ENCODE measurements around the gene PHYKPL. TPM values are rescaled to one million over a fixed set of nuclear protein-coding genes. Genes with fewer than 3 reads are reported as not detected.
A peak's percentile ranks its signal among the peaks of the same experiment; 100 is the strongest.

PHYKPL gene
- total RNA-seq, 1 experiment from 2014 or later, result 78.2 TPM

- Histone ChIP-seq H3K4me1 (no peaks in the 10 kb centered on the region), H3K4me3 (ENCODE audit: low read depth, low read length) (no peak overlapping the region), H3K27me3 (replicated peaks; ENCODE audit: control insufficient read depth, insufficient read depth, low read length) (no peaks in the 10 kb centered on the region; the same call in 1 of the 2 replicates), H3K36me3 (ENCODE audit: control insufficient read depth, insufficient read depth, low read length) (no peaks in the 10 kb centered on the region), H3K9me3 (no peaks in the 10 kb centered on the region)
- no TSS peak for BruUV-seq (replicated peaks)
- ChIA-PET POLR2A (no interaction called here), CTCF (no interaction called here)
- DNase-seq, result no peak
- no peaks in the 10 kb centered on the region for H3K9me3 Mint-ChIP-seq (ENCODE audit: unreplicated experiment)
- no peaks in the 10 kb centered on the region for H3K36me3 Mint-ChIP-seq (ENCODE audit: insufficient read depth, unreplicated experiment)
- TF ChIP-seq, protein P1, sequence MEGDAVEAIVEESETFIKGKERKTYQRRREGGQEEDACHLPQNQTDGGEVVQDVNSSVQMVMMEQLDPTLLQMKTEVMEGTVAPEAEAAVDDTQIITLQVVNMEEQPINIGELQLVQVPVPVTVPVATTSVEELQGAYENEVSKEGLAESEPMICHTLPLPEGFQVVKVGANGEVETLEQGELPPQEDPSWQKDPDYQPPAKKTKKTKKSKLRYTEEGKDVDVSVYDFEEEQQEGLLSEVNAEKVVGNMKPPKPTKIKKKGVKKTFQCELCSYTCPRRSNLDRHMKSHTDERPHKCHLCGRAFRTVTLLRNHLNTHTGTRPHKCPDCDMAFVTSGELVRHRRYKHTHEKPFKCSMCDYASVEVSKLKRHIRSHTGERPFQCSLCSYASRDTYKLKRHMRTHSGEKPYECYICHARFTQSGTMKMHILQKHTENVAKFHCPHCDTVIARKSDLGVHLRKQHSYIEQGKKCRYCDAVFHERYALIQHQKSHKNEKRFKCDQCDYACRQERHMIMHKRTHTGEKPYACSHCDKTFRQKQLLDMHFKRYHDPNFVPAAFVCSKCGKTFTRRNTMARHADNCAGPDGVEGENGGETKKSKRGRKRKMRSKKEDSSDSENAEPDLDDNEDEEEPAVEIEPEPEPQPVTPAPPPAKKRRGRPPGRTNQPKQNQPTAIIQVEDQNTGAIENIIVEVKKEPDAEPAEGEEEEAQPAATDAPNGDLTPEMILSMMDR (IDR thresholded peaks at IDR 0.05; ENCODE audit: insufficient read depth in 1 of 2, low read depth in 1 of 2, low read length in 1 of 2, severe bottlenecking in 1 of 2, unreplicated experiment in 1 of 2), result no peak
- H3K4me3 Mint-ChIP-seq (ENCODE audit: unreplicated experiment), result no peak overlapping the region
- intact Hi-C loops (cut with micrococcal nuclease; ENCODE audit: unreplicated experiment), result no loop called here
- H3K4me1 Mint-ChIP-seq (ENCODE audit: low read depth, unreplicated experiment), result no peaks in the 10 kb centered on the region
- no peak overlapping the region for H3K27ac Mint-ChIP-seq (ENCODE audit: unreplicated experiment)
- no peaks in the 10 kb centered on the region for H3K27me3 Mint-ChIP-seq (ENCODE audit: insufficient read depth, unreplicated experiment)
These were observed 62.1 kb downstream of the PHYKPL start for GRCh38 chr5:178170455-178170854.

DNA sequence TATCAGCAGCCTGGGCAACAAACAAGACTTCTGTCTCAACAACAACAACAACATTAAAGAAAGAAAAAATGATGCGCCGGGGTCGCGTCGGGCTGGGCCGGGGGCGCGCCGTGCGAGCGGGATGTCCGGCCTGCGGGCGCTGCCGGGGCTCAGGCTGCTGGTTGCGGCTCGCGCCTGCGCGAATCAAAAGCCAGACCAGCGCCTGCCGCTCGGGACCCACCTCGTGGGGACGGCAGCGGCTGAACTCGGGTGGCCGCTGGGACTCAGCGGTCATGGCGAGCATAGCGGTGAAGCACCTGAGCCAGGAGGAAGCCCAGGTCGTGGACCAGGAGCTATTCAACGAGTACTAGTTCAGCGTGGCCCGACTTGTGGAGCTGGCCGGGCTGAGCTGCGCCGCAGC lies 67.0 kb downstream of the PHYKPL start:
- Histone ChIP-seq H3K4me1 (0 out of 2 replicates have a peak, but pooled peaks cover 4% of the 10 kb centered on the region), H3K4me3 (ENCODE audit: low read depth, low read length) (no peak overlapping the region), H3K27me3 (replicated peaks; ENCODE audit: control insufficient read depth, insufficient read depth, low read length) (no peaks in the 10 kb centered on the region; the same call in none of the 2 replicates), H3K9me3 (no peaks in the 10 kb centered on the region), H3K36me3 (ENCODE audit: control insufficient read depth, insufficient read depth, low read length) (no peaks in the 10 kb centered on the region)
- ChIA-PET POLR2A (no interaction called here), CTCF (interaction anchor here (1.3 kb wide), 1 partner anchor 90 kb away, joined by 6 read pairs; no protein-coding TSS in a partner anchor)
- H3K27ac Mint-ChIP-seq (ENCODE audit: unreplicated experiment), result no peak overlapping the region
- TF ChIP-seq, protein P1 (IDR thresholded peaks at IDR 0.05; ENCODE audit: insufficient read depth in 1 of 2, low read depth in 1 of 2, low read length in 1 of 2, severe bottlenecking in 1 of 2, unreplicated experiment in 1 of 2), result no peak
- no peaks in the 10 kb centered on the region for H3K36me3 Mint-ChIP-seq (ENCODE audit: insufficient read depth, unreplicated experiment)
- DNase-seq, result no peak
- H3K4me3 Mint-ChIP-seq (ENCODE audit: unreplicated experiment), result no peak overlapping the region
- H3K4me1 Mint-ChIP-seq (ENCODE audit: low read depth, unreplicated experiment), result peaks cover 7% of the 10 kb centered on the region
- H3K27me3 Mint-ChIP-seq (ENCODE audit: insufficient read depth, unreplicated experiment), result peaks cover 14% of the 10 kb centered on the region
- H3K9me3 Mint-ChIP-seq (ENCODE audit: unreplicated experiment), result no peaks in the 10 kb centered on the region
- no TSS peak for BruUV-seq (replicated peaks)
- intact Hi-C loops (cut with micrococcal nuclease; ENCODE audit: unreplicated experiment), result loop anchor here (2.0 kb wide), 1 partner anchor 19 kb away; no protein-coding TSS in a partner anchor

DNA sequence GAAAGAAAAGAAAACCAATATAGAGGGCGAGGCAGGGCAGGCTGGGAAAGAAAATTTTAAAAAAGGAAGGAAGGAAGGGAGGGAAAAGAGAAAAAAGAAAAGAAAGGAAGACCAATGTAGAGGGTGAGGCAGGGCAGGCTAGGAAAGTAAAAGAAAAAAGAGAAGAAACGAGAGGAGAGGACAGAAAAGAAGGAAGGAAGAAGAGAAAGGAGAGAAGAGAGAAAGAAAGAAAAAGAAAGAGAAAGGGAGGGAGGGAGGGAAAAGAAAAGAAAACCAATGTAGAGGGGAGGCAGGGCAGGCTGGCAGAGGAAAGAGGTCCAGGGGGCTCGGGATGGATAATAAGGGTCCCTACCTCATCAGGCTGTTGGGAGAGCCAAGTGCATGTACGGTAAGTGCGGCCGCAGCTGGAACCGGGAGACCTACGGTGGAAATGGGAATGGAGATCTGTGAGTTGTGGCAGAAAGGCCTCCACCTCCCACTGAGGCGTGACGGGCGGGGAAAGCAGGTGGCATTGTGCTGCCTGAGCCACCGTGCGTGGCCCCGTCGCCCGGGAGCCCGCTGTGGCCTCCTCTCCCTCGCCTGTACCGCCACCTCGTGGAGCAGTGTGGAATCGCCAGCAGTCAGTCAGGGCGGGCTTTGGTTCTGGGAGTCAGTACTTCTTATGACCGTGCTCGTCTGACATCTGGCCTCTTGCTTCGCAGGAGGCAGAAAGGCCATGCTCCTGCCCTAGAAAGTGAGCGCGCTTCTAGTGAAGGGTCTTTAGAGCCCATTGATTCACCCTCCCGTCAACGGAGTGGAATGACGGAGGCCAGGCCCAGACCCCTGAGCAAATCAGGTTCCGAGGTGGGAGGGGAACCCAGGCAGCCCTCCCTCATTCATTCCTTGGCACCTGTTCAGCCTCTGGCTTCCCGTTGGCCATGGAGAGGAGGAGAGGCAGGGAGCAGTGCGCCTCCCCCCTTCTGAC lies 68.5 kb downstream of the PHYKPL start:
- intact Hi-C loops (cut with micrococcal nuclease; ENCODE audit: unreplicated experiment), result loop anchor here (1.0 to 2.0 kb wide), 2 partner anchors 17 to 88 kb away; no protein-coding TSS in a partner anchor
- BruUV-seq (replicated peaks), result no TSS peak

More for the DNA sequence above, 68.5 kb downstream of the PHYKPL start:
- ChIA-PET POLR2A (interaction anchor here (0.6 kb wide), 1 partner anchor 10 kb away, joined by 3 read pairs; no protein-coding TSS in a partner anchor), CTCF (interaction anchor here (0.7 to 0.8 kb wide), 2 partner anchors 40 to 88 kb away, joined by 3 to 7 read pairs; no protein-coding TSS in a partner anchor)
- Histone ChIP-seq H3K9me3 (no peaks in the 10 kb centered on the region), H3K36me3 (ENCODE audit: control insufficient read depth, insufficient read depth, low read length) (no peaks in the 10 kb centered on the region), H3K4me1 (0 out of 2 replicates have a peak, but pooled peaks cover 4% of the 10 kb centered on the region), H3K27me3 (replicated peaks; ENCODE audit: control insufficient read depth, insufficient read depth, low read length) (no peaks in the 10 kb centered on the region; the same call in 1 of the 2 replicates), H3K4me3 (ENCODE audit: low read depth, low read length) (no peak overlapping the region)
- Mint-ChIP-seq H3K27me3 (ENCODE audit: insufficient read depth, unreplicated experiment) (peaks cover 14% of the 10 kb centered on the region), H3K36me3 (ENCODE audit: insufficient read depth, unreplicated experiment) (no peaks in the 10 kb centered on the region), H3K9me3 (ENCODE audit: unreplicated experiment) (no peaks in the 10 kb centered on the region), H3K4me1 (ENCODE audit: low read depth, unreplicated experiment) (peaks cover 7% of the 10 kb centered on the region), H3K27ac (ENCODE audit: unreplicated experiment) (no peak overlapping the region), H3K4me3 (ENCODE audit: unreplicated experiment) (peak overlapping the region; percentile 24)
- TF ChIP-seq, protein P1 (IDR thresholded peaks at IDR 0.05; ENCODE audit: insufficient read depth in 1 of 2, low read depth in 1 of 2, low read length in 1 of 2, severe bottlenecking in 1 of 2, unreplicated experiment in 1 of 2), result peak; percentile 96 to 98
- peak; percentile 84 to 92 for DNase-seq
